NK-92 (cell line): Measurements from ENCODE around the gene NRM.
"Not testable (repeated sequence)": the region's sequence is repeated elsewhere in the genome, so short reads cannot be mapped to it uniquely, and the experiment has no call there.

Experiments used
- DNase-seq: peaks from one replicate; lab custom pipeline; 2025; ENCODE audit not compliant: unreplicated experiment; lab: John Stamatoyannopoulos, UW

NRM gene

DNA sequence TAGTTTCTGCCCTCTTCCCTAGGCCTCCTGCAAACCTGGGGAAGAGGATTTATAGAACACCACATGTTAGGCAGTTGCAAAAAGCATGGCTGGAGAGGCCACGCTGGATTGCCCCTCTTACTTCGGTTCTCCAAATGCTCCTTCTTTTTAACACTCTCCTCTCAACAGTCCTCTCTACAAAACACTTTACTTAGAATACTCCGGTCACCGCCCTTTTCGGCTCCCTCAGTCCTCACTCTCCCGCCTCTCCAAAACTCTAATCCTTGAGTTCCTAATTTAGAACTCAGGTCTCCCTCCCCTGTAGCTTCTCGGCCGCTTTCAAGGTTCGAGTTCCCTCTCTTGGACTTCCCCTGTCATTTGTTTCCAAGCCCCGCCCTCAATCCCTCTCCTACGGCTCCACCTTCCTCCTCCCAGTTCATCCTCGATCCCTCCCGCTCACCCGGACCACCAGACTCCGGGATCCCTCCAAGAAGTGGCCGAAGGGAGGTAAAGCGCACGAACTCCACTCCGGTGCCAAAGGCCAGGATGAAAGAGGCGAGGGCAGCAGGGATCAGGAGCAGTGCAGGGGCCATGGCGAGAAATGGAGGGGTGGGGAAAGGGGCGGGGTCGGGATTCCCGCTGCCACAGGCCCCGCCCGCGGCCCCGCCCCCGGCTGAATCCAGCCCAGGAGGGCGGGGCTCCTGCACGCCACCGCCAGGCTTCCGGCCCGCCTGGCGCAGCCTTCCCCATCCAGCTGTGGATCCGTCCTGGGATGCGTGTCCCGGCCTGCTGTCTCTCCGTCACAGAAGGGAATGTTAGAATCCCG lies at the start of gene NRM:
Gene NRM (minus strand): TSS at position 582 of the 805 bp plus-strand sequence. CDS start 10 bp downstream, at position 572.
- no peak for DNase-seq

- DNase-seq: no peak
Observed at GRCh38 chr6:30740540-30740870, 49.7 kb upstream of the NRM start.

DNA sequence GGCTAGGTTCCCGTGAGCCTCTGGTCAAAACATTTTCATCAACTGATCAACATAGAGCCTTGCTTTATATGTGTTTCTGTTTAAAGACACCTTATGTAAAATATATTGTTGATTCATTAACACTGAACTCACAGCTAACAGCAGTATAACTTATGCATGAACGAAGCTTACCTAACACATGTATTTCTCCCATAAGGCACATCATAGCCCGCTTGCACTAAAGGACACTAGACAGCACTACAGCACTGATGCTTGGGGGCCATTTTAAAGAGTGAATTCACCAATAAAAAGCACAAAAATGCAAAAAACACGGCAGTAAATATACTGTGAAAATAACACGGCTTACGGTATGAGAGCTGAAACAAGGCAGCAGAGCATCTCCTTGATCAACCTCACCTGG lies 47.7 kb upstream of the NRM start:
- no peak for DNase-seq

DNA sequence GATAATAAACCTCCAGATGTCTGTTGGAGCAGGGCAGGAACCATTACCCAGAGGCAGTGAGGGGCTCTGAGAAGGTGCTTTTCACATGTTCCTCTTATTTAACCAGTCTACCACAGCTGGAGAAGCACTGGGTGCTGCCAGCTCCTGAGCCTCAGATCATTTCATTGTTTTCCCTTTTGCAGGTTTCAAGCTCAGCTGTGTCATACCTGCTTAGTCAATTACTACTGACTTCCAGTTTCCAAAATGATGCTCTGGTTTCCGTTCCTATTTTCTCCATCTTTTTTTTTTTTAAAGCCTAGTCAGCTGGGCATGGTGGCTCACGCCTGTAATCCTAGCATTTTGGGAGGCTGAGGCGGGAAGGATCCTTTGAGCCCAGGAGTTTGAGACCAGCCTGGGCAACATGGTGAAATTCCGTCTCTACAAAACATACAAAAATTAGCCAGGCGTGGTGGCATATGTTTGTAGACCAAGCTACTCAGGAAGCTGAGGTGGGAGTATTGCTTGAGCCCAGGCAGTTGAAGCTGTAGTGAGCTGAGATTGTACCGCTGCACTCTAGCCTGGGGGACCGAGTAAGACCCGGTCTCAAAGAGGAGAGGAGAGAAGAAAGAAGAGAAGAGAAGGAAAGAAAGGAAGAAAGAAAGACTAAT lies 45.0 kb upstream of the NRM start:
- no peak for DNase-seq

GRCh38 chr6:30732237-30732943 lies 41.6 kb upstream of the NRM start:
- DNase-seq: no peak

- DNase-seq: no peak
Observed at GRCh38 chr6:30730601-30731435, 40.0 kb upstream of the NRM start.

GRCh38 chr6:30727920-30728553 lies 37.3 kb upstream of the NRM start:
- DNase-seq: no peak

GRCh38 chr6:30726506-30727413 lies 36.0 kb upstream of the NRM start:
- DNase-seq: no peak

DNA sequence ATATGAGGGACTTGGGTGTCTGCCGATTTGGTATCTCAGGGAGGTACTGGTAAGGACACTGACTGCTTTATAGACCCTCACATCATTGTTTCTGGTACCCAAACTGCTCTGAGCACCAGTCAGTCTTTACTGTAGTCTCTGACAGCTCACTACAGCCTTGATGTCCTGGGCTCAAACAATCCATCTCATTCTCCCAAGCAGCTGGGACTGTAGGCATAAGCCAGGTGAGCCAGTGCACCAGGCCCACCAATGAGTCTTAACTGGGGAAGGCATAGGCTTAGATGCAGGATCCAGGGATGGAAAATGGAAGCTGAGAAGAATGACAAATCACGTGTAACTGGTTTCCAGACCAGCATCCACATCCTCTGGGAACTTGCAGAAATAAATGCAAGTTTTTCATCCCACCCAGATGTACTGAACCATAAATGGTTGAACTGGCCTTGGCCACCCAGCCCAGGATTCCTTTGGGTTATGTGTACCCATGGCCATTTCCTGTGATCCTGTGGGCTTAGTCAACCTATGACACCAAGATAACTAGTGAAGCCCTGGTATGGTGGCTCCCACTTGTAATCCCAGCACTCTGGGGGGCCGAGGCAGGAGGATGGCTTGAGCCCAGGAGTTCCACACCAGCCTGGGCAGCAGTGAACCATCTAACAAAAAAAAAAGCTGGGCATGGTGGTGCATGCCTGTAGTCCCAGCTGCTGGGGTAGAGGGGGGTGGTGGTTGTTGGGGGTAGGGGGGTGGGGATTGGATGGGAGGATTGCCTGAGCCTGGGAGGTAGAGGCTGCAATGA lies 35.1 kb upstream of the NRM start:
- DNase-seq: no peak

DNA sequence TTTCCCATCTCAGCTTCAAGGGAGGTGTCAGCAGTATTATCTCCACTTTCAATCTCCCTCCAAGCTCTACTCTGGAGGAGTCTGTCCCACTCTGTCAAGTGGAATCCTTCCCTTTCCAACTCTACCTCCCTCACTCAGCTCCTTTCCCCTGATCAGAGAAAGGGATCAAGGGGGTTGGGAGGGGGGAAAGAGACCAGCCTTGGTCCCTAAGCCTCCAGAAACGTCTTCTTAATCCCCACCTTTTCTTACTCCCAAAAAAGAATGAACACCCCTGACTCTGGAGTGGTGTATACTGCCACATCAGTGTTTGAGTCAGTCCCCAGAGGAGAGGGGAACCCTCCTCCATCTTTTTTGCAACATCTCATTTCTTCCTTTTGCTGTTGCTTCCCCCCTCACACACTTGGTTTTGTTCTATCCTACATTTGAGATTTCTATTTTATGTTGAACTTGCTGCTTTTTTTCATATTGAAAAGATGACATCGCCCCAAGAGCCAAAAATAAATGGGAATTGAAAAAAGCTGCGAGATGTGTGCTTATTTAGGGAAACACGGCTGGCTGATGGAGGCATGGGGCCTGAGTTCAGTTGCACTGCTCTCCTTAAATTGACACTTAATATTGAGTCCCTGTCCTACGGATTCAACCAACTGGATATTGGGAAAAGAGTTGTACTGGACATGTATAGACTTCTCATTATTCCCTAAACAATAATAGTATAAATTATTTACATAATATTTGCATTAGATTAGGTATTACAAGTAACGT lies 34.3 kb upstream of the NRM start:
- no peak for DNase-seq

DNA sequence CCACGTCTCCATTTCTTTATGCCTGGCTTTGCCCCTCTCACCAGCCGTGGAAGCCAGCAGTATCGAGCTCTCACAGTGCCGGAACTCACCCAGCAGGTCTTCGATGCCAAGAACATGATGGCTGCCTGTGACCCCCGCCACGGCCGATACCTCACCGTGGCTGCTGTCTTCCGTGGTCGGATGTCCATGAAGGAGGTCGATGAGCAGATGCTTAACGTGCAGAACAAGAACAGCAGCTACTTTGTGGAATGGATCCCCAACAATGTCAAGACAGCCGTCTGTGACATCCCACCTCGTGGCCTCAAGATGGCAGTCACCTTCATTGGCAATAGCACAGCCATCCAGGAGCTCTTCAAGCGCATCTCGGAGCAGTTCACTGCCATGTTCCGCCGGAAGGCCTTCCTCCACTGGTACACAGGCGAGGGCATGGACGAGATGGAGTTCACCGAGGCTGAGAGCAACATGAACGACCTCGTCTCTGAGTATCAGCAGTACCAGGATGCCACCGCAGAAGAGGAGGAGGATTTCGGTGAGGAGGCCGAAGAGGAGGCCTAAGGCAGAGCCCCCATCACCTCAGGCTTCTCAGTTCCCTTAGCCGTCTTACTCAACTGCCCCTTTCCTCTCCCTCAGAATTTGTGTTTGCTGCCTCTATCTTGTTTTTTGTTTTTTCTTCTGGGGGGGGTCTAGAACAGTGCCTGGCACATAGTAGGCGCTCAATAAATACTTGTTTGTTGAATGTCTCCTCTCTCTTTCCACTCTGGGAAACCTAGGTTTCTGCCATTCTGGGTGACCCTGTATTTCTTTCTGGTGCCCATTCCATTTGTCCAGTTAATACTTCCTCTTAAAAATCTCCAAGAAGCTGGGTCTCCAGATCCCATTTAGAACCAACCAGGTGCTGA lies 33.3 kb upstream of the NRM start:
- not testable (repeated sequence) for DNase-seq

DNA sequence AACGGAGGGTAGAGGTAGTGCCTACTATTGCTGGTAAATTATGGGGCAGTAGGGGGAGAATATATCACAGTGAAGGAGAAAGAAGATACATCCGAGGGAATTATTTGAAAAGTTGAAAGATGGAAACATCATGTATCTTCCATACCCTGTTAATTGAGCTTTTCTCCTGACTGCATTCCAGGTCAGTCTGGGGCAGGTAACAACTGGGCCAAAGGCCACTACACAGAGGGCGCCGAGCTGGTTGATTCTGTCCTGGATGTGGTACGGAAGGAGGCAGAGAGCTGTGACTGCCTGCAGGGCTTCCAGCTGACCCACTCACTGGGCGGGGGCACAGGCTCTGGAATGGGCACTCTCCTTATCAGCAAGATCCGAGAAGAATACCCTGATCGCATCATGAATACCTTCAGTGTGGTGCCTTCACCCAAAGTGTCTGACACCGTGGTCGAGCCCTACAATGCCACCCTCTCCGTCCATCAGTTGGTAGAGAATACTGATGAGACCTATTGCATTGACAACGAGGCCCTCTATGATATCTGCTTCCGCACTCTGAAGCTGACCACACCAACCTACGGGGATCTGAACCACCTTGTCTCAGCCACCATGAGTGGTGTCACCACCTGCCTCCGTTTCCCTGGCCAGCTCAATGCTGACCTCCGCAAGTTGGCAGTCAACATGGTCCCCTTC lies 32.5 kb upstream of the NRM start:
- not testable (repeated sequence) for DNase-seq

- no peak for DNase-seq
Observed at GRCh38 chr6:30722280-30723112, 31.7 kb upstream of the NRM start.

- not testable (repeated sequence) for DNase-seq
Observed at GRCh38 chr6:30722025-30722279, 31.2 kb upstream of the NRM start.

- peak; percentile 46 for DNase-seq
Observed at GRCh38 chr6:30721198-30722024, 30.6 kb upstream of the NRM start.
